Loucy (cell line): ENCODE data around the gene CFHR3.

ENCODE experiments used
- CTCF ChIP-seq: fragments of 200-600 bp; sonication (generic); conservative IDR thresholded peaks from 2 replicates; pipeline ENCODE4 v1.5.1; 2014; ENCODE audit warnings: mild to moderate bottlenecking, antibody characterized with exemption, low read length
- EZH2phosphoT487 ChIP-seq: fragments of 200-600 bp; IDR thresholded peaks from 2 replicates; pipeline ENCODE4 v1.6.1; 2018; ENCODE audit warnings: antibody characterized with exemption, mild to moderate bottlenecking, moderate library complexity, borderline replicate concordance

DNA sequence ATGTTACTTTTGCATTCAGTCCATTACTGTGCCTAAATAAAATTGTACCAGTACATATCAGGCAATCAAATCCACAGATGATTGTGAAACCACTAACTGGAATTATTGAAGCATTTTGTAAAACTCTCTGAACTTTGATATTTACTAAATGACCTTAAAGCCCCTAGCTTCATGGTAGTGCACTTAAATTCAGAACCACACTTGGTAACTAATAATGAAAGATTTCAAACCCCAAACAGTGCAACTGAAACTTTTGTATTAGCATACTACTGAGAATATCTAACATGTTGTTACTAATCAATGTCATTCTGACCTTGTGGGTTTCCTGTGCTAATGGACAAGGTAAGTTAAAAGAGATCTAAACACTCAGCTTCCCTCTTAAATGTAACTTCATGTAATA, at the start of gene CFHR3:
- no peak for TF ChIP-seq CTCF
- no peak for TF ChIP-seq EZH2phosphoT487
